ENCODE measurements around the gene NACA2.

NACA2 gene

DNA sequence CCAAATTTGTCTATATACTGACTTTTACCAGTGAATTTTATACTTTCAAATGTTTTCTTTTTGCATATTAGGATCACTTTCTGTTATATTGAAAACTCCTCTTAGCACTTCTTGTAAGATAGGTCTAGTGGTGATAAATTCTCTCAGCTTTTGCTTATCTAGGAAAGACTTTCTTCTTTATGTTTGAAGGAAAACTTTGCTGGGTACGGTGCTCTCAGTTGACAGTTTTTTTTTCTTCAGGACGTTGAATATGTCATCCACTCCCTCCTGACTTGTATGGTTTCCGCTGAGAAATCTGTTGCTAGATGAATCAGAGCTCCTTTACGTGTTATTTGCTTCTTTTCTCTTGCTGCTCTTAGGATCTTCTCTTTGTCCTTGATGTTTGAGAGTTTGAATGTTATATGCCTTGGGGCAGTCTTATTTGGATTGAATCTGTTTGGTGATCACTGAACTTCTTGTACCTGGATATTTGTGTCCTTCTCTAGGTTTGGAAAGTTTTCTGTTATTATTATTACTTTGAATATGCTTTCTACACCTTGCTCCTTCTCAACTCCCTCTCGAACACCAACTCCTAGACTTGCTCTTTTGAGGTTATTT, 44.0 kb upstream of the NACA2 start:
- Histone ChIP-seq H3K27ac (ENCODE audit: low read depth, low read length, poor library complexity, severe bottlenecking) (no peak overlapping the region), H3K36me3 (ENCODE audit: insufficient read depth, low read length) (no peaks in the 10 kb centered on the region), H2AFZ (ENCODE audit: low read length) (no peak overlapping the region), H3K27me3 (ENCODE audit: insufficient read depth, low read length) (no peaks in the 10 kb centered on the region), H3K4me2 (ENCODE audit: low read length) (no peak overlapping the region), H4K20me1 (ENCODE audit: insufficient read depth, low read length) (no peaks in the 10 kb centered on the region), H3K9ac (ENCODE audit: low read length) (no peak overlapping the region), H3K4me1 (ENCODE audit: insufficient read depth, low read length, severe bottlenecking) (no peaks in the 10 kb centered on the region), H3K79me2 (ENCODE audit: insufficient read depth, low read length) (no peaks in the 10 kb centered on the region), H3K4me3 (ENCODE audit: low read depth, low read length, poor library complexity, severe bottlenecking) (no peak overlapping the region), H3K9me2 (ENCODE audit: low read depth, low read length) (no peaks in the 10 kb centered on the region), H3F3A (ENCODE audit: insufficient read depth, low read length) (no peaks in the 10 kb centered on the region), H3K9me3 (ENCODE audit: low read length) (0 out of 2 replicates have a peak, but pooled peaks cover 3% of the 10 kb centered on the region)
- TF ChIP-seq, protein P1, sequence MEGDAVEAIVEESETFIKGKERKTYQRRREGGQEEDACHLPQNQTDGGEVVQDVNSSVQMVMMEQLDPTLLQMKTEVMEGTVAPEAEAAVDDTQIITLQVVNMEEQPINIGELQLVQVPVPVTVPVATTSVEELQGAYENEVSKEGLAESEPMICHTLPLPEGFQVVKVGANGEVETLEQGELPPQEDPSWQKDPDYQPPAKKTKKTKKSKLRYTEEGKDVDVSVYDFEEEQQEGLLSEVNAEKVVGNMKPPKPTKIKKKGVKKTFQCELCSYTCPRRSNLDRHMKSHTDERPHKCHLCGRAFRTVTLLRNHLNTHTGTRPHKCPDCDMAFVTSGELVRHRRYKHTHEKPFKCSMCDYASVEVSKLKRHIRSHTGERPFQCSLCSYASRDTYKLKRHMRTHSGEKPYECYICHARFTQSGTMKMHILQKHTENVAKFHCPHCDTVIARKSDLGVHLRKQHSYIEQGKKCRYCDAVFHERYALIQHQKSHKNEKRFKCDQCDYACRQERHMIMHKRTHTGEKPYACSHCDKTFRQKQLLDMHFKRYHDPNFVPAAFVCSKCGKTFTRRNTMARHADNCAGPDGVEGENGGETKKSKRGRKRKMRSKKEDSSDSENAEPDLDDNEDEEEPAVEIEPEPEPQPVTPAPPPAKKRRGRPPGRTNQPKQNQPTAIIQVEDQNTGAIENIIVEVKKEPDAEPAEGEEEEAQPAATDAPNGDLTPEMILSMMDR (IDR thresholded peaks at IDR 0.05; ENCODE audit: low read length) = no peak
- no peak for TF ChIP-seq EZH2 (IDR thresholded peaks at IDR 0.05; ENCODE audit: borderline replicate concordance, low read length)

DNA sequence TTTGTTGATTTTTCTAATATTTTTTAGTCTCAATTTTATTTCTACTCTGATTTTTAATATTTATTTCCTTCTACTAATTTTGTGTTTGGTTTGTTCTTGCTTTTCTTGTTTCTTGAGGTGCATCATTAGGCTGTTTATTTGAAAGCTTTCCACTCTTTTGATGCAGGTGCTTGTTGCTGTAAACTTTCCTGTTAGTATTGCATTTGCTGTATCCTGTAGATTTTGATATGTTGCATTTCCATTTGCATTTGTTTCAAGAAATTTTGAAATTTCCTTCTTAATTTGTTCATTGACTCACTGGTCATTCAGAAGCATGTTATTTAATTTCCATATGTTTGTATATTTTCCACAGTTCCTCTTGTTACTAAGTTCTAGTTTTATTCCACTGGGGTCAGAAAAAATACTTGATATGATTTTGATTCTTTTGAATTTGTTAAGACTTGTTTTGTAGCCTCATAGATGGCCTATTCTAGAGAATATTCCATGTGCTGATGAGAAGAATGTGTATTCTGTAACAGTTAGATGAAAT, 43.1 kb upstream of the NACA2 start:
- Histone ChIP-seq H3K36me3 (ENCODE audit: insufficient read depth, low read length) (no peaks in the 10 kb centered on the region), H3K27ac (ENCODE audit: low read depth, low read length, poor library complexity, severe bottlenecking) (no peak overlapping the region), H3K27me3 (ENCODE audit: insufficient read depth, low read length) (no peaks in the 10 kb centered on the region), H2AFZ (ENCODE audit: low read length) (no peak overlapping the region), H3K4me3 (ENCODE audit: low read depth, low read length, poor library complexity, severe bottlenecking) (no peak overlapping the region), H3K4me2 (ENCODE audit: low read length) (no peak overlapping the region), H3K79me2 (ENCODE audit: insufficient read depth, low read length) (no peaks in the 10 kb centered on the region), H3K9ac (ENCODE audit: low read length) (no peak overlapping the region), H4K20me1 (ENCODE audit: insufficient read depth, low read length) (no peaks in the 10 kb centered on the region), H3K9me2 (ENCODE audit: low read depth, low read length) (no peaks in the 10 kb centered on the region), H3F3A (ENCODE audit: insufficient read depth, low read length) (no peaks in the 10 kb centered on the region), H3K9me3 (ENCODE audit: low read length) (0 out of 2 replicates have a peak, but pooled peaks cover 3% of the 10 kb centered on the region), H3K4me1 (ENCODE audit: insufficient read depth, low read length, severe bottlenecking) (no peaks in the 10 kb centered on the region)
- no peak for TF ChIP-seq EZH2 (IDR thresholded peaks at IDR 0.05; ENCODE audit: borderline replicate concordance, low read length)
- TF ChIP-seq, protein P1 (IDR thresholded peaks at IDR 0.05; ENCODE audit: low read length) = no peak

DNA sequence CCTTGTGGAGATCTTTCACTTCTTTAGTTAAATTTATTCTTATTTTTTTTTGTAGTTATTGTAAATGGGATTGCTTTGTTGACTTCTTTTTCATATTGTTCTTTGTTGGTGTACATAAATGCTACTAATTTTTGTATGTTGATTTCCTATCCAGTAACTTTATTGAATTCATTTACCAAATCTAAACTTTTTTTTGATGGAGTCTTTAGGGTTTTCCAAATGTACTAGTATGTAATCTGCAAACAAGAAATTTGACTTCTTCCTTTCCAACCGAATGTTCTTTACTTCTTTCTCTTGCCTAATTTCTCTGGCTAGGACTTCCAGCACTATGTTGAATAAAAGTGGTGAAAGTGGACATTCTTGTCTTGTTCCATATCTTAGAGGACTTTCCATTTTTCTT, 41.8 kb upstream of the NACA2 start:
- Histone ChIP-seq H3F3A (ENCODE audit: insufficient read depth, low read length) (no peaks in the 10 kb centered on the region), H3K27ac (ENCODE audit: low read depth, low read length, poor library complexity, severe bottlenecking) (no peak overlapping the region), H3K79me2 (ENCODE audit: insufficient read depth, low read length) (no peaks in the 10 kb centered on the region), H4K20me1 (ENCODE audit: insufficient read depth, low read length) (no peaks in the 10 kb centered on the region), H3K4me3 (ENCODE audit: low read depth, low read length, poor library complexity, severe bottlenecking) (no peak overlapping the region), H2AFZ (ENCODE audit: low read length) (no peak overlapping the region), H3K9me3 (ENCODE audit: low read length) (0 out of 2 replicates have a peak, but pooled peaks cover 3% of the 10 kb centered on the region), H3K36me3 (ENCODE audit: insufficient read depth, low read length) (no peaks in the 10 kb centered on the region), H3K4me1 (ENCODE audit: insufficient read depth, low read length, severe bottlenecking) (no peaks in the 10 kb centered on the region), H3K9me2 (ENCODE audit: low read depth, low read length) (no peaks in the 10 kb centered on the region), H3K4me2 (ENCODE audit: low read length) (no peak overlapping the region), H3K9ac (ENCODE audit: low read length) (no peak overlapping the region), H3K27me3 (ENCODE audit: insufficient read depth, low read length) (no peaks in the 10 kb centered on the region)
- TF ChIP-seq, protein P1 (IDR thresholded peaks at IDR 0.05; ENCODE audit: low read length) = no peak
- TF ChIP-seq EZH2 (IDR thresholded peaks at IDR 0.05; ENCODE audit: borderline replicate concordance, low read length) = no peak

All from OCI-LY1 (cell line).